Prostate gland (tissue), 2 donors: ENCODE data around the gene PTPRO. TPM values are rescaled to one million over a fixed set of nuclear protein-coding genes. Genes with fewer than 3 reads are reported as not detected.

Experiments
- DNase-seq: peaks from one replicate; pipeline ENCODE4 v3.0.0-alpha.2; 2019; ENCODE audit warnings: low spot score
- H3K27ac ChIP-seq, 2 donors: fragments of 200-600 bp; sonication (generic); 2 replicates each; pipeline ENCODE4 v1.5.1; 2017 to 2019
- H3K27me3 ChIP-seq: fragments of 200-600 bp; sonication (generic); replicated peaks from 2 replicates; pipeline ENCODE4 v1.5.1; 2019; ENCODE audit not compliant: insufficient read depth
- H3K36me3 ChIP-seq, 2 donors: fragments of 200-600 bp; sonication (generic); 1 replicate in 1 of 2; 2 replicates in 1 of 2; pipeline versions ENCODE4 v1.5.1 to v1.8.1; 2017 to 2019
- H3K4me1 ChIP-seq: fragments of 200-600 bp; sonication (generic); replicated peaks from 2 replicates; pipeline ENCODE4 v1.5.1; 2019
- H3K4me3 ChIP-seq, 2 donors: fragments of 200-600 bp; sonication (generic); 2 replicates each; pipeline ENCODE4 v1.5.1; 2017 to 2019
- H3K9me3 ChIP-seq: fragments of 200-600 bp; sonication (generic); 2 replicates; pipeline ENCODE4 v1.5.1; 2017
- POLR2A ChIP-seq: fragments of 450-650 bp; IDR thresholded peaks from one replicate; pipeline ENCODE4 v1.6.1; 2016; ENCODE audit warnings: antibody characterized with exemption, mild to moderate bottlenecking
- POLR2AphosphoS5 ChIP-seq: sonication (generic); formaldehyde crosslinking; IDR thresholded peaks from one replicate; pipeline ENCODE4 v1.6.1; 2017; ENCODE audit warnings: antibody characterized with exemption
- WGBS: methylation state at CpG from one replicate; pipeline ENCODE4 v1.1.5; 2018; 5-methylcytosine and 5-hydroxymethylcytosine counted together
- intact Hi-C: fragments of 100-400 bp; cut with DNase I; formaldehyde crosslinking; loops from one replicate; pipeline ENCODE4 v1.14.2; 2022
- total RNA-seq, 2 donors: library from RNA; depleted of rRNA; stranded (reverse); fragments of >200 nt; gene quantifications; one replicate each; pipeline ENCODE4 v1.1.0, GENCODE V29; 2016
- TF ChIP-seq, protein P1 (sequence below), 4 experiments: fragments of 200-600 bp in 2 of 4; fragments of 450-650 bp in 2 of 4; sonication (generic) in 2 of 4; IDR thresholded peaks; 1 replicate in 3 of 4; 2 replicates in 1 of 4; pipeline ENCODE4 v1.5.1; 2016 to 2019; ENCODE audit warnings: antibody characterized with exemption in 4 of 4, mild to moderate bottlenecking in 2 of 4, moderate library complexity in 2 of 4

The PTPRO gene
- total RNA-seq, 2 donors from 2014 or later = 0.55 to 1.4 TPM

DNA sequence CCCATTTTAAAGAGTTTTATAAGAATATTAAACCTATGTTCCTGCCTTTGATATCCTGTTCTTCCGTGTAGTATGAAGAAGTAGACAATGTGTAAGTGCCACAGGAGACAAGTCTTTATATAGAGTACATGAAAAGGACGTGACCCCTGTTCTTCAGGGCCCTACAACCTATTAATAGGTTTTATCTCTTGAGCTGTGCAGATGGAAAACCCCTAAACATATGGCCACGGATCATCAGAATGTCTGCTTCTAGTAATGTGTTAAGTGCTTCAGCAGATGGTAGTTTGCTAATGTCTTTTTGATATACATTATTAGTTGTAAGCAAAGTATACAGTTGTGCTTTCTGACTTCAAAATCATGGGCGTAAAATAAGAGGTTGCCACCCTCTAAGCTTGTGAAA, 228.5 kb downstream of the PTPRO start:
- no peak for TF ChIP-seq POLR2A
- TF ChIP-seq POLR2AphosphoS5 = no peak
- TF ChIP-seq, protein P1, sequence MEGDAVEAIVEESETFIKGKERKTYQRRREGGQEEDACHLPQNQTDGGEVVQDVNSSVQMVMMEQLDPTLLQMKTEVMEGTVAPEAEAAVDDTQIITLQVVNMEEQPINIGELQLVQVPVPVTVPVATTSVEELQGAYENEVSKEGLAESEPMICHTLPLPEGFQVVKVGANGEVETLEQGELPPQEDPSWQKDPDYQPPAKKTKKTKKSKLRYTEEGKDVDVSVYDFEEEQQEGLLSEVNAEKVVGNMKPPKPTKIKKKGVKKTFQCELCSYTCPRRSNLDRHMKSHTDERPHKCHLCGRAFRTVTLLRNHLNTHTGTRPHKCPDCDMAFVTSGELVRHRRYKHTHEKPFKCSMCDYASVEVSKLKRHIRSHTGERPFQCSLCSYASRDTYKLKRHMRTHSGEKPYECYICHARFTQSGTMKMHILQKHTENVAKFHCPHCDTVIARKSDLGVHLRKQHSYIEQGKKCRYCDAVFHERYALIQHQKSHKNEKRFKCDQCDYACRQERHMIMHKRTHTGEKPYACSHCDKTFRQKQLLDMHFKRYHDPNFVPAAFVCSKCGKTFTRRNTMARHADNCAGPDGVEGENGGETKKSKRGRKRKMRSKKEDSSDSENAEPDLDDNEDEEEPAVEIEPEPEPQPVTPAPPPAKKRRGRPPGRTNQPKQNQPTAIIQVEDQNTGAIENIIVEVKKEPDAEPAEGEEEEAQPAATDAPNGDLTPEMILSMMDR (IDR thresholded peaks at IDR 0.05) = no peak
- Histone ChIP-seq H3K9me3 (no peaks in the 10 kb centered on the region), H3K4me1 (no peaks in the 10 kb centered on the region), H3K36me3 (no peaks in the 10 kb centered on the region), H3K27ac (no peak overlapping the region), H3K27me3 (no peaks in the 10 kb centered on the region), H3K4me3 (no peak overlapping the region)
- DNase-seq = no peak
- intact Hi-C loops = no loop called here
- WGBS = 90% methylated on average over 4 of the region's 4 CpGs

DNA sequence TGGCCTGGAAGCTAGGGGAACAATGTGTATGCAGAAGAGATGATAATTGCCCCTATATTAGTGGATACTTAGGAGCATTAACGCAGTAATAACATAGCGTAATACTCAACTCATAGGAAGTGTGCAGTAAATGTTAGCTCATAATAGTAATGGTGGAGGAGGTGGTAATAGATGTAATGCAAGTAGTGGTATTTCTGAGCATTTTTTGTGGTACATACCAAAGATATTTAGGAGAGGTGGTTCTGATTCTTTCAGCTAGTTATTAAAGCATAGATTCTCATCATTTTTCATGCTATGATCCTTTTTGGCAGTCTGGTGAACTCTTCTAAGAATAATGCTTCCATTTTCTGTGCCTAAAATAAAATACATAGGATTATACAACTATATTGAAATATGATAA, 233.1 kb downstream of the PTPRO start:
- H3K36me3 ChIP-seq = no peaks in the 10 kb centered on the region
- H3K27me3 ChIP-seq = no peaks in the 10 kb centered on the region
- intact Hi-C loops = no loop called here
- H3K4me1 ChIP-seq = no peaks in the 10 kb centered on the region
- TF ChIP-seq, protein P1 (IDR thresholded peaks at IDR 0.05) = no peak
- TF ChIP-seq POLR2AphosphoS5 (no peak), POLR2A (no peak)
- DNase-seq = no peak
- 99% methylated on average over 2 of the region's 2 CpGs for WGBS
- no peak overlapping the region for H3K4me3 ChIP-seq
- no peak overlapping the region for H3K27ac ChIP-seq
- H3K9me3 ChIP-seq = no peaks in the 10 kb centered on the region

DNA sequence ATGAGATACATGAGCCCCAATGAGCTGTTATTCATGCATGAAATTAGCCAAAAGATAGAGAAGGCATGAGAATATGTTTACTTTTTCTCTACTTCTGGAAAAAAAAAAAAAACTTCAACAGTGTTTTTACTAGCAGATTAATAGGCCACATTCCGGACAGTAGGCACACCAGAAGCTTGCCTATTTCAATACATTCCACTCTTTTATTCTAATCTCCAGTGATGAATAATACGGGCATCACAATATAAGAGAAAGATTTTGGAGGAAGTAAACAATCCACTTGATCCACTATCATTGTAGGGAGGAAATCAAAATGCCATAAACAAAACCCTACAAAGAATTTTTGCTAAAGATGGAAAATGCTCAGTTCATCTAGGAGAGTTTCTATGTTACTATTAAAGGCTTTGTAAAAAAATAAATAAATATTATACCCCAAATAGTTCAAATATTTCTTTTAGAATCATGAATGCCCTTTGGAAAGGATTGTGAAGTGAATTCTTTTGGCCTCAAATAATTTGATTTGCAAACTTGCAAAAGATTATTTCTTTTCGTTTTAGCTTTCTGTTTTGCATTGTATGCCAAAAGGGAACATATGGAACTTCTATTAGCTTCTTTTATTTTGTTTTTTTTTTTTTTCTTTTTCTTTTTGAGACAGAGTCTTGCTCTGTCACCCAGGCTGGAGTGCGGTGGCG, 234.2 kb downstream of the PTPRO start:
- H3K9me3 ChIP-seq = no peaks in the 10 kb centered on the region
- DNase-seq = no peak
- intact Hi-C loops = no loop called here
- no peaks in the 10 kb centered on the region for H3K27me3 ChIP-seq
- no peak overlapping the region for H3K4me3 ChIP-seq
- H3K4me1 ChIP-seq = no peaks in the 10 kb centered on the region
- 64% methylated on average over 5 of the region's 5 CpGs for WGBS
- TF ChIP-seq POLR2A (no peak), POLR2AphosphoS5 (no peak)
- TF ChIP-seq, protein P1 (IDR thresholded peaks at IDR 0.05) = no peak
- no peaks in the 10 kb centered on the region for H3K36me3 ChIP-seq
- no peak overlapping the region for H3K27ac ChIP-seq

DNA sequence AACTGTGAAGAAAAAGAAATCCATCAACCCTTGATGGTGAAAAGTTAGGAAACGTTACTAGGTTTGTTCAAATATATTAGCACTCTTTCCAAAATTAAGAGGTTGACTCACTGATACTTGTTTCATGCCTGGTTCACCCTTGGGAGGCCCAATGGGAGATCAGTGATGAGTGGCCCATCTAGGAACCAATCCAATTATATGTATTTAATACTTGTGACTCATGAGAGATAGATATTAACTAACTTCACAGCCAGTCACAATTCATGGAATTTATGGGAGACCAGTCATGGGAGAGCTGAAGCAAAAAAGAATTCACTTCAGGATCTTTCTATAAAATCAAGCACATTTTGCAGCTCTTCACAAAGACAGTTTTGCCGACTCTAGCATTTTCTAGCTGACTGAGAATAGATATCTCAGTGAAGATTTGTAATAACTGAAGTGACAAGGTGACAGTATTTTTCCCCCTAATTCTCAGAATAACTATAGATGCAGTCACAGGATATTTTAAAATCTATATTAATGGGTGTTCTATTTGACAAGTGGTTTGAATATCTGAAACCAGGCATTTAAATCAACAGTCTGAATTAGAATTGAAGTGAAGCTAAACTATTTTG, 236.7 kb downstream of the PTPRO start:
- no peaks in the 10 kb centered on the region for H3K4me1 ChIP-seq
- no peaks in the 10 kb centered on the region for H3K9me3 ChIP-seq
- H3K27me3 ChIP-seq = no peaks in the 10 kb centered on the region
- no peak for DNase-seq
- H3K36me3 ChIP-seq = no peaks in the 10 kb centered on the region
- TF ChIP-seq POLR2AphosphoS5 (no peak), POLR2A (no peak)
- TF ChIP-seq, protein P1 (IDR thresholded peaks at IDR 0.05) = no peak
- H3K4me3 ChIP-seq = no peak overlapping the region
- no peak overlapping the region for H3K27ac ChIP-seq
- intact Hi-C loops = no loop called here
- WGBS = 83% methylated on average over 2 of the region's 2 CpGs

DNA sequence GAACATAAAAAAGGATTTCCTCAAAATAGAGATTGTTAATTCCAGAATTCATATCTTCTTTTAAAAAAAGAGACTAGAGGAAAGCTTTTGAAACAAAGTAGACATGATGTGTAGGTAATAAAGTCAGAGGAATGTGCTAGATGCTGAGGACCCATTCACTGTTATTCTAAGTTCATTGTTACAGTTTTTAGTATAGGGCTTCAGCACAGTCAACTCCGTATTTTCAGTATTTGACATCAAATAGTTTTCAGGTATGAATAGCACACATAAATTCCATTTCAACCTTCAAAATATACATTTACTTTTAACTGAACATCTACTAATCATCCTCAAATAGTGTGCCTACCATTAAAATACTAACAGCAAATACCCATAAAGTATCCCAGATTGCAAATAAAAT, 239.1 kb downstream of the PTPRO start:
- Histone ChIP-seq H3K27ac (no peak overlapping the region), H3K27me3 (no peaks in the 10 kb centered on the region), H3K4me3 (no peak overlapping the region), H3K9me3 (no peaks in the 10 kb centered on the region), H3K4me1 (no peaks in the 10 kb centered on the region), H3K36me3 (no peaks in the 10 kb centered on the region)
- WGBS = 100% methylated on average over 1 of the region's 1 CpG
- DNase-seq = no peak
- intact Hi-C loops = no loop called here
- TF ChIP-seq POLR2A (no peak), POLR2AphosphoS5 (no peak)
- TF ChIP-seq, protein P1 (IDR thresholded peaks at IDR 0.05) = no peak
